Ovary (tissue), 9 donors: ENCODE results near the gene ELANE. TPM values are rescaled to one million over a fixed set of nuclear protein-coding genes. Genes with fewer than 3 reads are reported as not detected.
"Not testable (repeated sequence)": the region's sequence is repeated elsewhere in the genome, so short reads cannot be mapped to it uniquely, and the experiment has no call there.

Source experiments
- DNase-seq, 5 donors: peaks; one replicate each; pipeline ENCODE4 v3.0.0-alpha.2; 2019 to 2020
- H3K27ac ChIP-seq, 2 donors: fragments of 200-600 bp; one replicate each; pipeline versions ENCODE4 v1.5.1 to v1.8.0; 2019 to 2022
- H3K27me3 ChIP-seq: fragments of 200-600 bp; one replicate; pipeline ENCODE4 v1.8.0; 2022
- H3K36me3 ChIP-seq: fragments of 200-600 bp; sonication (generic); one replicate; pipeline ENCODE4 v1.5.1; 2019
- H3K4me1 ChIP-seq: one replicate; pipeline ENCODE4 v1.8.1; 2013; ENCODE audit warnings: mild to moderate bottlenecking, moderate library complexity; ENCODE audit not compliant: insufficient read depth
- H3K4me3 ChIP-seq: fragments of 200-600 bp; sonication (generic); one replicate; pipeline ENCODE4 v1.5.1; 2017
- H3K9me3 ChIP-seq, 2 donors: fragments of 200-600 bp in 1 of 2; sonication (generic) in 1 of 2; one replicate each; pipeline versions ENCODE4 v1.5.1 to v1.8.1; 2013 to 2019; ENCODE audit warnings: mild to moderate bottlenecking in 1 of 2, moderate library complexity in 1 of 2
- EP300 ChIP-seq: sonication (generic); formaldehyde crosslinking; IDR thresholded peaks from one replicate; pipeline ENCODE4 v1.6.1; 2017; ENCODE audit warnings: antibody characterized with exemption
- POLR2A ChIP-seq: fragments of 450-650 bp; IDR thresholded peaks from one replicate; pipeline ENCODE4 v1.6.1; 2017; ENCODE audit warnings: antibody characterized with exemption, mild to moderate bottlenecking, moderate library complexity
- WGBS, 3 donors: extraction: QIAGEN DNeasy Blood & Tissue Kit in 1 of 3; methylation state at CpG; one replicate each; pipeline versions ENCODE4 v1.1.5 to v1.1.7; 2013 to 2017; 5-methylcytosine and 5-hydroxymethylcytosine counted together
- intact Hi-C, 4 donors: fragments of 100-400 bp; cut with DNase I; formaldehyde crosslinking; loops; one replicate each; pipeline versions ENCODE4 v1.11.0 to v1.15.1; 2022 to 2023
- polyA plus RNA-seq, 2 donors: library from polyadenylated mRNA; stranded (reverse); fragments of 200-250 nt in 1 of 2; fragments of 350-450 nt in 1 of 2; fragmentation: Illumina TruSeq in 1 of 2; extraction: RNeasy Lipid Tissue Mini Kit (QIAGEN cat#74804) in 1 of 2; gene quantifications; one replicate each; pipeline ENCODE4 v1.2.3, GENCODE V29; 2013 to 2014
- total RNA-seq, 7 donors: library from RNA; depleted of rRNA in 2 of 7; stranded (reverse); fragments of >200 nt in 2 of 7; fragmentation: NEBNext Ultra II Directional in 3 of 7; extraction: Animal tissue kit (Norgen Biotek cat#: 25700) in 3 of 7; gene quantifications; one replicate each; pipeline versions ENCODE4 v1.1.0 to v1.2.4, GENCODE V29; 2016 to 2023
- TF ChIP-seq, protein P1 (sequence below), 3 donors: fragments of 450-650 bp in 2 of 3; fragments of 200-600 bp in 1 of 3; IDR thresholded peaks; one replicate each; pipeline versions ENCODE4 v1.5.1 to v1.8.0; 2016 to 2022; ENCODE audit warnings: antibody characterized with exemption in 3 of 3, mild to moderate bottlenecking in 1 of 3
- donor health status: DM: no; HTN: no; CAD: no; lungs with moderate emphysema.
- donor health status: DM: no; HTN: no; CAD: no.
- donor health status: Bipolar disorder and iron deficiency.
- donor health status: DM: yes; HTN: yes; CAD: no.
- donor health status: DM: no; HTN: no; CAD: no.
- donor health status: DM: yes; HTN: yes; CAD: no.

ELANE gene
- total and polyA plus RNA-seq, 9 donors, result 0.27 to 0.72 (median 0.47) TPM; not detected in 5

DNA sequence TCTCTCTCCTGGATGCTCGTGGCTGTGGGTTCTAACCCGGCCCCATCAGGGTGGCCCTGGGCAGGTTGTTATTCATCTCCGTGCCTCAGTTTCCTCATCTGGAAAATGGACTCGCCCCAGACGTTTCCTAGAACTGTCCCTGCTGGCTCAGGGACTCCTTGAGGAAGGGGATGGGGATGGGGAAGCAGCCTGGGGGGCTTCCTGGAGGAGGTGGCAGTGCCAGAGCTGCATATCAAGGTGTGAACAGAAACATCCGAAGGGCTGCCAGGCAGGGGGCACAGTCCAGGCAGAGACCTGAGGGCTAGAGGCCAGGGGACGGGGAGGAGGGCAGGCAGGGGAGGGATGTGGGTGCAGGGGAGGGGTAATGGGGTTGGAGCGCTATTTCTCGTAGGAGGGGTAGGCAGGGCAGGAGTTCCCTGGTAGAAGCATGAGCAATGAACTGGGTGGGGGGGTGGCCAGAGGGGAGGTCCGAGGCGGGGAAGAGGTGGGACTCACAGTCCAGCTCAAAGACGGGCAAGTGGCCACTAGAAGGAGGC is 3.6 kb upstream of the ELANE start:
- DNase-seq, result peak in 1 of 5 donors; percentile 28
- Histone ChIP-seq H3K27me3 (peaks cover 9% of the 10 kb centered on the region), H3K4me1 (peaks cover 11% of the 10 kb centered on the region), H3K36me3 (no peaks in the 10 kb centered on the region), H3K4me3 (no peak overlapping the region), H3K27ac (no peak overlapping the region), H3K9me3 (no peaks in the 10 kb centered on the region)
- WGBS, 3 donors, result 40 to 45% (median 43%) methylated on average over 12 of the region's 12 CpGs
- intact Hi-C loops, result loop anchor here in 1 of 4 donors (10.0 kb wide), 1 partner anchor 94 kb away; the partner anchor contains the start of gene MISP
- TF ChIP-seq EP300 (no peak), POLR2A (no peak)
- TF ChIP-seq, protein P1, sequence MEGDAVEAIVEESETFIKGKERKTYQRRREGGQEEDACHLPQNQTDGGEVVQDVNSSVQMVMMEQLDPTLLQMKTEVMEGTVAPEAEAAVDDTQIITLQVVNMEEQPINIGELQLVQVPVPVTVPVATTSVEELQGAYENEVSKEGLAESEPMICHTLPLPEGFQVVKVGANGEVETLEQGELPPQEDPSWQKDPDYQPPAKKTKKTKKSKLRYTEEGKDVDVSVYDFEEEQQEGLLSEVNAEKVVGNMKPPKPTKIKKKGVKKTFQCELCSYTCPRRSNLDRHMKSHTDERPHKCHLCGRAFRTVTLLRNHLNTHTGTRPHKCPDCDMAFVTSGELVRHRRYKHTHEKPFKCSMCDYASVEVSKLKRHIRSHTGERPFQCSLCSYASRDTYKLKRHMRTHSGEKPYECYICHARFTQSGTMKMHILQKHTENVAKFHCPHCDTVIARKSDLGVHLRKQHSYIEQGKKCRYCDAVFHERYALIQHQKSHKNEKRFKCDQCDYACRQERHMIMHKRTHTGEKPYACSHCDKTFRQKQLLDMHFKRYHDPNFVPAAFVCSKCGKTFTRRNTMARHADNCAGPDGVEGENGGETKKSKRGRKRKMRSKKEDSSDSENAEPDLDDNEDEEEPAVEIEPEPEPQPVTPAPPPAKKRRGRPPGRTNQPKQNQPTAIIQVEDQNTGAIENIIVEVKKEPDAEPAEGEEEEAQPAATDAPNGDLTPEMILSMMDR (IDR thresholded peaks at IDR 0.05), result no peak

DNA sequence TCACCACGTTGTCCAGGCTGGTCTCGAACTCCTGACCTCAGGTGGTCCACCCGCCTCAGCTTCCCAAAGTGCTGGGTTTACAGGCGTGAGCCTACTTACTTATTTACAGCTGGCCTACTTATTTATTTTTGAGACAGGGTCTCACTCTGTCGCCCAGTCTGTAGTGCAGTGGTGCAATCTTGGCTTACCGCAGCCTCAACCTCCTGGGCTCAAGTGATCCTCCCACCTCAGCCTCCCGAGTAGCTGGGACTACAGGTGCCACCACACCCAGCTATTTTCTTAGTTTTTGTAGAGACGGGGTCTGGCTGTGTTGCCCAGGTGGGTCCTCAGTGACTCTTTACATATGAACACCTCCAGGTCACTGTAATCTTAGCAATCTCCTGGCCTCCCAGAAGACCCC is 2.9 kb upstream of the ELANE start:
- not testable (repeated sequence) for H3K36me3 ChIP-seq, DNase-seq, H3K9me3 ChIP-seq, H3K27me3 ChIP-seq, H3K4me1 ChIP-seq, H3K4me3 ChIP-seq, H3K27ac ChIP-seq
- intact Hi-C loops, result loop anchor here in 1 of 4 donors (10.0 kb wide), 1 partner anchor 94 kb away; the partner anchor contains the start of gene MISP
- 80 to 87% (median 81%) methylated on average over 8 of the region's 8 CpGs for WGBS, 3 donors

DNA sequence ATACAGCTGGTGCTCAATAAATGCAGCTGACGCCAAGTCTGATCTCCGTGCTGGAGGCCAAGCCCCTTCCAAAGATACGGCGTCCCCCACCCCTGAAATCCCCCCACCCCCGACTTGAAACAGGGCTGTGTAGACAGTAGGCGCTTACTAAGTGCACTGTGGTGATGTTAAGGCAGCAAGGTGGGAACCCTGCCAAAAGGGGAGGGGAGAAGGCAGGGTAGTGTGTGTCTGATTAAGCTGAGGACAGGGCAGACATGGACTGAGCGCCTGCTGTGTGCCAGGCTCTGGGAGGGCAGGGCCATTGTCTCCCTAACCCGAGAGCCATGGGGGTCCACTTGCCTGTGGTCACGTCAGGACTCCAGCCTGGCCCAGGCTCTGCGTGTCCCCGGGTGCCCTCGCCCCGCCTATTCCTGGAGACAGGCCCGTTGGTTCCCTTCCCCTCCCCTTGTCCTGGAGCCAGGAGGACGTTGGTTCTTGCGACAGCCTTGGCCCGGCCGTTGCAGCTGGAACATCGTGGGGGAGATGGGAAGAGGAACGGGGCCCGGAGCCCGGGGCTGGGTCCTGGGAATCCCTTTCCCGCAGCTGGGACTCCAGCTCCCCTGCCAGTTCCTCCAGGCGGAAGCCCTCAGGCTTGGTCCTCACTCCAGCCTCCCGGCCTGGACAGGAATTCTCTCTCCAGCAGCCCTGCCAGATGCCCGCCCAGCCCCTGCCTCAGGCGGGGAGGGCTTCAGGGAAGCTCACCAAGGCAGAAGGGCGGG is 1.7 kb upstream of the ELANE start:
- peak; percentile 91 to 96 (median 93) for DNase-seq
- WGBS, 3 donors, result 11 to 15% (median 14%) methylated on average over 27 to 28 of the region's 28 CpGs
- H3K4me3 ChIP-seq, result no peak overlapping the region

DNA sequence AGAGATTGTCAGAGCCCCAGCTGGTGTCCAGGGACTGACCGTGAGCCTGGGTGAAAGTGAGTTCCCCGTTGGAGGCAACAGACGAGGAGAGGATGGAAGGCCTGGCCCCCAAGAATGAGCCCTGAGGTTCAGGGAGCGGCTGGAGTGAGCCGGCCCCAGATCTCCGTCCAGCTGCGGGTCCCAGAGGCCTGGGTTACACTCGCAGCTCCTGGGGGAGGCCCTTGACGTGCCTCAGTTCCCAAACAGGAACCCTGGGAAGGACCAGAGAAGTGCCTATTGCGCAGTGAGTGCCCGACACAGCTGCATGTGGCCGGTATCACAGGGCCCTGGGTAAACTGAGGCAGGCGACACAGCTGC is 1.1 kb upstream of the ELANE start:
- intact Hi-C loops, result loop anchor here in 2 of 4 donors (10.0 kb wide), 1 partner anchor 134 kb away; the partner anchor contains the start of gene WDR18 (in 2 of the 2)
- H3K27me3 ChIP-seq, result peaks cover 5% of the 10 kb centered on the region
- peak overlapping the region; percentile 57 to 83 for H3K27ac ChIP-seq
- H3K4me3 ChIP-seq, result no peak overlapping the region
- no peaks in the 10 kb centered on the region for H3K36me3 ChIP-seq
- no peak for TF ChIP-seq EP300
- TF ChIP-seq POLR2A, result no peak
- TF ChIP-seq, protein P1 (IDR thresholded peaks at IDR 0.05), result no peak
- DNase-seq, result no peak
- no peaks in the 10 kb centered on the region for H3K9me3 ChIP-seq
- WGBS, 3 donors, result 22 to 35% (median 24%) methylated on average over 12 to 13 of the region's 13 CpGs
- H3K4me1 ChIP-seq, result peaks cover 5% of the 10 kb centered on the region

More for the DNA sequence above, 1.7 kb upstream of the ELANE start:
- TF ChIP-seq, protein P1 (IDR thresholded peaks at IDR 0.05), result no peak
- peak; percentile 88 for TF ChIP-seq EP300
- peaks cover 5% of the 10 kb centered on the region for H3K4me1 ChIP-seq
- peak overlapping the region; percentile 57 to 83 for H3K27ac ChIP-seq
- H3K9me3 ChIP-seq, result no peaks in the 10 kb centered on the region
- intact Hi-C loops, result loop anchor here in 2 of 4 donors (10.0 kb wide), 1 partner anchor 134 kb away; the partner anchor contains the start of gene WDR18 (in 2 of the 2)
- H3K36me3 ChIP-seq, result no peaks in the 10 kb centered on the region
- H3K27me3 ChIP-seq, result peaks cover 5% of the 10 kb centered on the region
